Keratinocyte (primary cell): ENCODE measurements around the gene RAX2. TPM values are rescaled to one million over a fixed set of nuclear protein-coding genes. Genes with fewer than 3 reads are reported as not detected.

Experiments used
- DNase-seq: peaks from one replicate; pipeline ENCODE4 v3.0.0-alpha.2; 2011; ENCODE audit warnings: low read depth, missing footprints, low spot score
- FAIRE-seq: peaks from 2 replicates; lab custom pipeline; 2011; peaks lifted over from hg19 to GRCh38; lab: Jason Lieb, UNC
- H2AFZ ChIP-seq: 2 replicates; pipeline ENCODE4 v1.6.0; 2012; ENCODE audit warnings: low read length, control low read depth, inconsistent platforms; ENCODE audit not compliant: control insufficient read depth
- H3K27ac ChIP-seq: 2 replicates; pipeline ENCODE4 v1.5.1; 2011; ENCODE audit warnings: low read length; ENCODE audit not compliant: control insufficient read depth, insufficient read depth
- H3K27me3 ChIP-seq: 3 replicates; pipeline ENCODE4 v1.6.0; 2011; ENCODE audit warnings: low read length; ENCODE audit not compliant: control insufficient read depth, insufficient read depth; ENCODE audit errors: extremely low read depth
- H3K36me3 ChIP-seq, 2 experiments: 2 replicates in 1 of 2; 3 replicates in 1 of 2; pipeline ENCODE4 v1.5.1; 2011; ENCODE audit warnings: low read length in 2 of 2, mild to moderate bottlenecking in 1 of 2; ENCODE audit not compliant: control insufficient read depth in 2 of 2, insufficient read depth in 2 of 2; ENCODE audit errors: extremely low read depth in 1 of 2
- H3K4me1 ChIP-seq: 3 replicates; pipeline ENCODE4 v1.5.1; 2011; ENCODE audit warnings: low read length; ENCODE audit not compliant: control insufficient read depth, insufficient read depth; ENCODE audit errors: extremely low read depth
- H3K4me2 ChIP-seq: 3 replicates; pipeline ENCODE4 v1.6.0; 2011; ENCODE audit warnings: low read depth, low read length; ENCODE audit not compliant: control insufficient read depth, insufficient read depth; ENCODE audit errors: extremely low read depth
- H3K4me3 ChIP-seq, 3 experiments: fragments of 200-600 bp in 1 of 3; sonication (generic) in 1 of 3; 2 replicates in 2 of 3; 3 replicates in 1 of 3; pipeline ENCODE4 v1.5.1; 2011 to 2016; ENCODE audit warnings: low read length in 3 of 3, mild to moderate bottlenecking in 3 of 3, control low read depth in 2 of 3, inconsistent platforms in 1 of 3, low read depth in 1 of 3, mixed read lengths in 1 of 3, mixed run types in 1 of 3, moderate library complexity in 1 of 3; ENCODE audit not compliant: control insufficient read depth in 2 of 3, insufficient read depth in 2 of 3; ENCODE audit errors: extremely low read depth in 1 of 3
- H3K79me2 ChIP-seq: 2 replicates; pipeline ENCODE4 v1.6.0; 2012; ENCODE audit warnings: low read length; ENCODE audit not compliant: control insufficient read depth, insufficient read depth
- H3K9ac ChIP-seq: 3 replicates; pipeline ENCODE4 v1.6.0; 2011; ENCODE audit warnings: low read length; ENCODE audit not compliant: control insufficient read depth, insufficient read depth; ENCODE audit errors: extremely low read depth
- H3K9me1 ChIP-seq: 3 replicates; pipeline ENCODE4 v1.6.0; 2011; ENCODE audit warnings: low read length; ENCODE audit not compliant: control insufficient read depth, insufficient read depth; ENCODE audit errors: extremely low read depth
- H3K9me3 ChIP-seq: 2 replicates; pipeline ENCODE4 v1.5.1; 2012; ENCODE audit warnings: low read depth, low read length; ENCODE audit not compliant: control insufficient read depth
- H4K20me1 ChIP-seq: 3 replicates; pipeline ENCODE4 v1.6.0; 2011; ENCODE audit warnings: low read length; ENCODE audit not compliant: control insufficient read depth, insufficient read depth; ENCODE audit errors: extremely low read depth
- EZH2 ChIP-seq: IDR thresholded peaks from one replicate; pipeline ENCODE4 v1.6.1; 2012; ENCODE audit warnings: inconsistent platforms, mild to moderate bottlenecking, low read length, moderate library complexity
- dilution Hi-C: fragments of 300-500 bp; cut with MboI; formaldehyde crosslinking; loops from one replicate; pipeline ENCODE4 v1.7.0; 2020; ENCODE audit warnings: low sequenced_read_pairs; ENCODE audit not compliant: extremely low pct_ligation_motif_present
- polyA plus RNA-seq, 5 experiments: library from polyadenylated mRNA; depleted of rRNA in 3 of 5; stranded (reverse) in 3 of 5; stranded (forward) in 1 of 5; unstranded in 1 of 5; fragments of >200 nt; gene quantifications; 1 replicate in 1 of 5; 2 replicates in 3 of 5; 3 replicates in 1 of 5; pipeline versions ENCODE4 v1.2.1 to v1.2.3, GENCODE V29; 2011 to 2012; ENCODE audit warnings: missing spikeins in 2 of 5, low read depth in 1 of 5, low replicate concordance in 1 of 5
- small RNA-seq, 3 experiments: library from RNA; depleted of rRNA; stranded (forward); fragments of <200 nt; gene quantifications; one replicate each; pipeline ENCODE3, GENCODE V24; 2012; ENCODE audit warnings: low read depth in 3 of 3, low replicate concordance in 1 of 3; ENCODE audit not compliant: insufficient read length in 3 of 3
- TF ChIP-seq, protein P1 (sequence below), 3 experiments: IDR thresholded peaks in 1 of 3; conservative IDR thresholded peaks in 1 of 3; optimal IDR thresholded peaks in 1 of 3; 2 replicates in 2 of 3; 3 replicates in 1 of 3; pipeline versions ENCODE3 to v1.5.1; 2011; ENCODE audit warnings: low read length in 3 of 3, mild to moderate bottlenecking in 3 of 3, moderate library complexity in 2 of 3, control low read depth in 1 of 3, inconsistent platforms in 1 of 3; ENCODE audit not compliant: insufficient read depth in 2 of 3; ENCODE audit errors: extremely low read depth in 1 of 3

The RAX2 gene
- polyA plus RNA-seq, 1 donor (not counting 4 experiments of a cell fraction or from before 2014, with no cell fraction given) = not detected

DNA sequence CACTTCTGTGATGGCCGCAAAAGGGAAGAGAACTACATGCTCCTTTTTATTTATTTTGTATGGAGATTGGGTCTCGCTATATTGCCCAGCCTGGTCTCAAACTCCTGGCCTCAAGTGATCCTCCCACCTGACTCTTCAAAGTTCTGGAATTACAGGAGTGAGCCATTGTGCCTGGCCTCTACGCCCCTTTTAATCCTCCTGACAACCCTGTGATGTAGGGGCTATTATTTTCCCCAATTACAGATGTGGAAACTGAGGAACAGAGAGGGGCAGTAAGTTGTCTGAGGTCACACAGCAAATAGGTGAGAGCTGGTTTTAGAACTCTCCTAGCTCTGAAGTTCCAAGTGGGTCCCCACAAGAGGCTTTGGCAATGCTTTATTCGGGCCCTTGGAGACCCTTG is 52.2 kb downstream of the RAX2 start:
- H3K4me2 ChIP-seq = no peak overlapping the region
- no peak overlapping the region for H3K9ac ChIP-seq
- no peaks in the 10 kb centered on the region for H3K9me3 ChIP-seq
- H3K9me1 ChIP-seq = no peaks in the 10 kb centered on the region
- H3K4me3 ChIP-seq = no peak overlapping the region
- no peaks in the 10 kb centered on the region for H3K4me1 ChIP-seq
- no peak overlapping the region for H3K27ac ChIP-seq
- DNase-seq = no peak
- no peaks in the 10 kb centered on the region for H3K36me3 ChIP-seq
- H4K20me1 ChIP-seq = no peaks in the 10 kb centered on the region
- H2AFZ ChIP-seq = no peak overlapping the region
- FAIRE-seq = no peak
- no peaks in the 10 kb centered on the region for H3K79me2 ChIP-seq
- dilution Hi-C loops = no loop called here
- peaks cover 36% of the 10 kb centered on the region for H3K27me3 ChIP-seq
- no peak for TF ChIP-seq EZH2
- TF ChIP-seq, protein P1, sequence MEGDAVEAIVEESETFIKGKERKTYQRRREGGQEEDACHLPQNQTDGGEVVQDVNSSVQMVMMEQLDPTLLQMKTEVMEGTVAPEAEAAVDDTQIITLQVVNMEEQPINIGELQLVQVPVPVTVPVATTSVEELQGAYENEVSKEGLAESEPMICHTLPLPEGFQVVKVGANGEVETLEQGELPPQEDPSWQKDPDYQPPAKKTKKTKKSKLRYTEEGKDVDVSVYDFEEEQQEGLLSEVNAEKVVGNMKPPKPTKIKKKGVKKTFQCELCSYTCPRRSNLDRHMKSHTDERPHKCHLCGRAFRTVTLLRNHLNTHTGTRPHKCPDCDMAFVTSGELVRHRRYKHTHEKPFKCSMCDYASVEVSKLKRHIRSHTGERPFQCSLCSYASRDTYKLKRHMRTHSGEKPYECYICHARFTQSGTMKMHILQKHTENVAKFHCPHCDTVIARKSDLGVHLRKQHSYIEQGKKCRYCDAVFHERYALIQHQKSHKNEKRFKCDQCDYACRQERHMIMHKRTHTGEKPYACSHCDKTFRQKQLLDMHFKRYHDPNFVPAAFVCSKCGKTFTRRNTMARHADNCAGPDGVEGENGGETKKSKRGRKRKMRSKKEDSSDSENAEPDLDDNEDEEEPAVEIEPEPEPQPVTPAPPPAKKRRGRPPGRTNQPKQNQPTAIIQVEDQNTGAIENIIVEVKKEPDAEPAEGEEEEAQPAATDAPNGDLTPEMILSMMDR (optimal IDR thresholded peaks at IDR 0.05 in 1 of 3, IDR thresholded peaks at IDR 0.05 in 1 of 3, conservative IDR thresholded peaks at IDR 0.05 in 1 of 3; ENCODE audit: extremely low read depth in 1 of 3, insufficient read depth in 2 of 3, low read length in 3 of 3) = no peak

Small RNA genes lying within 50 kb of the gene (small RNA-seq; reads per million reads assigned to genes)
- gene AC005777.1 = 0 reads per million in 3 experiments

Other genes with a start within 250 kb of the RAX2 start
- not detected in 3 replicates for gene TEKTIP1, start 233.1 kb downstream of the RAX2 start, polyA plus RNA-seq
- gene MFSD12, start 214.6 kb downstream of the RAX2 start, polyA plus RNA-seq = 30.0 to 44.7 TPM (median 34.8 TPM) in 3 replicates
- 27.9 to 38.3 TPM (median 27.9 TPM) in 3 replicates for gene HMG20B, start 199.3 kb downstream of the RAX2 start, polyA plus RNA-seq
- gene GIPC3, start 186.8 kb downstream of the RAX2 start, polyA plus RNA-seq = not detected in 3 replicates
- not detected in 3 replicates for gene TBXA2R, start 165.4 kb downstream of the RAX2 start, polyA plus RNA-seq
- 10.8 to 15.0 TPM (median 11.1 TPM) in 3 replicates for gene CACTIN, start 145.4 kb downstream of the RAX2 start, polyA plus RNA-seq
- 3.6 to 8.2 TPM (median 3.8 TPM) in 3 replicates for gene PIP5K1C, start 71.8 kb downstream of the RAX2 start, polyA plus RNA-seq
- 0.02 to 0.08 TPM in 2 of 3 replicates, not detected in the other for gene TJP3, start 63.8 kb downstream of the RAX2 start, polyA plus RNA-seq
- 5.6 to 14.0 TPM (median 6.7 TPM) in 3 replicates for gene APBA3, start 10.5 kb downstream of the RAX2 start, polyA plus RNA-seq
- 27.0 to 35.6 TPM (median 30.0 TPM) in 3 replicates for gene MRPL54, start 9.5 kb downstream of the RAX2 start, polyA plus RNA-seq
- 0.05 to 0.27 TPM (median 0.16 TPM) in 3 replicates for gene MATK, start 14.2 kb upstream of the RAX2 start, polyA plus RNA-seq
- gene ZFR2, start 96.8 kb upstream of the RAX2 start, polyA plus RNA-seq = not detected in 3 replicates
- gene ATCAY, start 108.5 kb upstream of the RAX2 start, polyA plus RNA-seq = not detected in 3 replicates
- not detected in 3 replicates for gene NMRK2, start 160.8 kb upstream of the RAX2 start, polyA plus RNA-seq
- 57.3 to 94.7 TPM (median 60.8 TPM) in 3 replicates for gene DAPK3, start 198.9 kb upstream of the RAX2 start, polyA plus RNA-seq
- gene EEF2, start 213.2 kb upstream of the RAX2 start, polyA plus RNA-seq = 884 to 1,193 TPM (median 1,022 TPM) in 3 replicates
- gene PIAS4, start 235.5 kb upstream of the RAX2 start, polyA plus RNA-seq = 6.1 to 11.4 TPM (median 7.5 TPM) in 3 replicates